B cell (primary cell): ENCODE data around the gene ZNF423. TPM values are rescaled to one million over a fixed set of nuclear protein-coding genes. Genes with fewer than 3 reads are reported as not detected.

ENCODE experiments used
- ATAC-seq: fragments of 200-7000 bp; cut with Tn5 transposase; one replicate; pipeline ENCODE4 v1.10.0; 2021; ENCODE audit warnings: low read depth, mild to moderate bottlenecking, moderate number of reproducible peaks, moderate library complexity
- CTCF ChIA-PET: fragments of 350-600 bp; sonication (Branson Sonifier 250); formaldehyde crosslinking; loops from one replicate; lab custom pipeline; 2021; ENCODE audit warnings: antibody characterized with exemption, inconsistent platforms; lab: Charles Lee
- POLR2A ChIA-PET: fragments of 350-600 bp; sonication (Branson Sonifier 250); formaldehyde crosslinking; loops from one replicate; lab custom pipeline; 2021; ENCODE audit warnings: antibody characterized with exemption; lab: Charles Lee
- DNase-seq: peaks from one replicate; pipeline ENCODE4 v3.0.0; 2013
- H2AFZ ChIP-seq: 2 replicates; pipeline ENCODE4 v1.6.1; 2012; ENCODE audit warnings: mild to moderate bottlenecking, low read depth, low read length; ENCODE audit not compliant: insufficient read depth, poor library complexity, severe bottlenecking
- H3K27ac ChIP-seq, 2 donors: 1 replicate in 1 of 2; 2 replicates in 1 of 2; pipeline ENCODE4 v1.5.1; 2012 to 2013; ENCODE audit warnings: low read length in 2 of 2, mild to moderate bottlenecking in 2 of 2, moderate library complexity in 1 of 2
- H3K27me3 ChIP-seq, 4 experiments: fragments of 200-600 bp in 1 of 4; sonication (generic) in 1 of 4; replicated peaks in 1 of 4; 1 replicate in 2 of 4; 2 replicates in 2 of 4; pipeline versions ENCODE4 v1.6.1 to v1.7.0; 2013 to 2016; ENCODE audit warnings: low read length in 3 of 4, mild to moderate bottlenecking in 2 of 4, mixed read lengths in 1 of 4, moderate library complexity in 1 of 4; ENCODE audit not compliant: insufficient read depth in 4 of 4, control insufficient read depth in 3 of 4; ENCODE audit errors: control extremely low read depth in 1 of 4
- H3K36me3 ChIP-seq, 2 experiments: replicated peaks in 1 of 2; 1 replicate in 1 of 2; 2 replicates in 1 of 2; pipeline versions ENCODE4 v1.6.1 to v1.7.1; 2013; ENCODE audit warnings: low read length in 1 of 2; ENCODE audit not compliant: insufficient read depth in 2 of 2, control insufficient read depth in 1 of 2; ENCODE audit errors: control extremely low read depth in 1 of 2, extremely low read depth in 1 of 2
- H3K4me1 ChIP-seq, 2 donors: fragments of 200-600 bp in 1 of 2; sonication (generic) in 1 of 2; 1 replicate in 1 of 2; 2 replicates in 1 of 2; pipeline versions ENCODE4 v1.5.1 to v1.6.1; 2013 to 2017; ENCODE audit warnings: low read length in 2 of 2; ENCODE audit not compliant: control insufficient read depth in 2 of 2, insufficient read depth in 2 of 2
- H3K4me2 ChIP-seq: replicated peaks from 2 replicates; pipeline ENCODE3; 2012; ENCODE audit warnings: mild to moderate bottlenecking, low read depth, low read length; ENCODE audit not compliant: poor library complexity, severe bottlenecking
- H3K4me3 ChIP-seq, 5 experiments: fragments of 200-600 bp in 1 of 5; sonication (generic) in 1 of 5; 1 replicate in 3 of 5; 2 replicates in 2 of 5; pipeline versions ENCODE4 v1.5.1 to v1.7.0; 2011 to 2016; ENCODE audit warnings: low read length in 4 of 5, mild to moderate bottlenecking in 4 of 5, low read depth in 2 of 5, control low read depth in 1 of 5, moderate library complexity in 1 of 5; ENCODE audit not compliant: insufficient read depth in 1 of 5; ENCODE audit errors: control extremely low read depth in 1 of 5, extremely low read depth in 1 of 5
- H3K79me2 ChIP-seq: fragments of 200-600 bp; sonication (generic); one replicate; pipeline ENCODE4 v1.6.0; 2016; ENCODE audit warnings: low read length; ENCODE audit not compliant: control insufficient read depth, insufficient read depth
- H3K9ac ChIP-seq: fragments of 200-600 bp; sonication (generic); 2 replicates; pipeline ENCODE4 v1.6.1; 2017; ENCODE audit warnings: mild to moderate bottlenecking, low read length, moderate library complexity
- H3K9me3 ChIP-seq, 3 donors: one replicate each; pipeline versions ENCODE4 v1.6.1 to v1.7.1; 2013; ENCODE audit warnings: low read length in 2 of 3; ENCODE audit not compliant: control insufficient read depth in 2 of 3, insufficient read depth in 1 of 3; ENCODE audit errors: control extremely low read depth in 1 of 3
- H4K20me1 ChIP-seq: 2 replicates; pipeline ENCODE4 v1.6.0; 2012; ENCODE audit warnings: mild to moderate bottlenecking, low read length; ENCODE audit not compliant: insufficient read depth, control insufficient read depth, poor library complexity, severe bottlenecking
- H3K27ac Mint-ChIP-seq: one replicate; pipeline ENCODE4 v1.8.0; 2021; ENCODE audit warnings: mixed read lengths
- H3K27me3 Mint-ChIP-seq: one replicate; pipeline ENCODE4 v1.8.0; 2021; ENCODE audit warnings: mixed read lengths
- H3K4me1 Mint-ChIP-seq: one replicate; pipeline ENCODE4 v1.8.0; 2021; ENCODE audit warnings: mixed read lengths
- H3K4me3 Mint-ChIP-seq: one replicate; pipeline ENCODE4 v1.8.0; 2021; ENCODE audit warnings: mixed read lengths
- H3K9me3 Mint-ChIP-seq: one replicate; pipeline ENCODE4 v1.8.0; 2022; ENCODE audit warnings: mixed read lengths; ENCODE audit not compliant: insufficient read depth
- EZH2 ChIP-seq: IDR thresholded peaks from 2 replicates; pipeline ENCODE4 v1.6.1; 2012; ENCODE audit warnings: borderline replicate concordance, low read depth, mild to moderate bottlenecking, moderate library complexity, low read length; ENCODE audit not compliant: insufficient read depth, poor library complexity, severe bottlenecking
- WGBS: methylation state at CpG from one replicate; pipeline ENCODE4 v1.1.5; 2013; ENCODE audit warnings: missing lambda C conversion rate; ENCODE audit not compliant: insufficient coverage; 5-methylcytosine and 5-hydroxymethylcytosine counted together
- intact Hi-C: fragments of 100-400 bp; cut with micrococcal nuclease; formaldehyde crosslinking; loops from one replicate; pipeline ENCODE4 v1.10.0; 2022
- polyA plus RNA-seq: library from polyadenylated mRNA; depleted of rRNA; stranded (reverse); fragments of >200 nt; gene quantifications from 2 replicates; pipeline ENCODE4 v1.2.3, GENCODE V29; 2012
- total RNA-seq, 2 donors: library from RNA; stranded (reverse); fragments of 120-200 nt in 1 of 2; gene quantifications; 1 replicate in 1 of 2; 2 replicates in 1 of 2; pipeline versions ENCODE4 v1.2.3 to v1.2.4, GENCODE V29; 2013 to 2022
- TF ChIP-seq, protein P1 (sequence below): fragments of 200-600 bp; IDR thresholded peaks from one replicate; pipeline ENCODE4 v1.8.0; 2022; ENCODE audit warnings: antibody characterized with exemption, mild to moderate bottlenecking

ZNF423 gene
- total and polyA plus RNA-seq, 2 donors (not counting 1 experiment from before 2014, with no cell fraction given), result not detected

DNA sequence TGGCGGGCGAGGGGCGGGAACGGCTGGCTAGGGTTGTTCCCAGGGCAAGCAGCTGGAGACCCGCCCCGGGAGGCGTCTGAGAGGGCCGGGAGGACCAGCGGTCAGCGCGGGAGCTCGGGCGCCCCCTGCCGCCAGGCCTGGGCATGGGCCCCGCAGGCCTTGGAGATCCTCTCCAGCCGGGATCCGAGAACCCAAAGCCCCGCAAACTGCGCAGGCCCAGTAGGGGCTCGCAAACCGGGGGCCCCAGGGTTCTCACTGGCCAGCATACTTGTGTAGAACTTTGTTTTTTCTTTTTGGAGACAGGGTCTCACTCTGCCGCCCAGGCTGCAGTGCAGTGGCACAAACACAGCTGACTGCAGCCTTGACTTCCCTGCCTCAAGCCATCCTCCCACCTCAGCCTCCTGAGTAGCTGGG, 20.8 kb upstream of the ZNF423 start:
- no peak for TF ChIP-seq EZH2
- TF ChIP-seq, protein P1, sequence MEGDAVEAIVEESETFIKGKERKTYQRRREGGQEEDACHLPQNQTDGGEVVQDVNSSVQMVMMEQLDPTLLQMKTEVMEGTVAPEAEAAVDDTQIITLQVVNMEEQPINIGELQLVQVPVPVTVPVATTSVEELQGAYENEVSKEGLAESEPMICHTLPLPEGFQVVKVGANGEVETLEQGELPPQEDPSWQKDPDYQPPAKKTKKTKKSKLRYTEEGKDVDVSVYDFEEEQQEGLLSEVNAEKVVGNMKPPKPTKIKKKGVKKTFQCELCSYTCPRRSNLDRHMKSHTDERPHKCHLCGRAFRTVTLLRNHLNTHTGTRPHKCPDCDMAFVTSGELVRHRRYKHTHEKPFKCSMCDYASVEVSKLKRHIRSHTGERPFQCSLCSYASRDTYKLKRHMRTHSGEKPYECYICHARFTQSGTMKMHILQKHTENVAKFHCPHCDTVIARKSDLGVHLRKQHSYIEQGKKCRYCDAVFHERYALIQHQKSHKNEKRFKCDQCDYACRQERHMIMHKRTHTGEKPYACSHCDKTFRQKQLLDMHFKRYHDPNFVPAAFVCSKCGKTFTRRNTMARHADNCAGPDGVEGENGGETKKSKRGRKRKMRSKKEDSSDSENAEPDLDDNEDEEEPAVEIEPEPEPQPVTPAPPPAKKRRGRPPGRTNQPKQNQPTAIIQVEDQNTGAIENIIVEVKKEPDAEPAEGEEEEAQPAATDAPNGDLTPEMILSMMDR, result peak; percentile 33
- Mint-ChIP-seq H3K27me3 (peaks cover 31% of the 10 kb centered on the region), H3K4me3 (no peak overlapping the region), H3K27ac (no peak overlapping the region), H3K9me3 (no peaks in the 10 kb centered on the region), H3K4me1 (no peaks in the 10 kb centered on the region)
- no peaks in the 10 kb centered on the region for H3K79me2 ChIP-seq
- DNase-seq, result peak; percentile 20
- no peak for ATAC-seq
- no peaks in the 10 kb centered on the region for H4K20me1 ChIP-seq
- H3K9me3 ChIP-seq, result peaks cover 0 to 6% (median 0%) of the 10 kb centered on the region in 3 donors
- H3K4me1 ChIP-seq, result no peaks in the 10 kb centered on the region
- no peak overlapping the region for H2AFZ ChIP-seq
- CTCF ChIA-PET, result no interaction called here
- H3K9ac ChIP-seq, result no peak overlapping the region
- H3K27me3 ChIP-seq, result peaks cover 0 to 22% (median 3%) of the 10 kb centered on the region in 4 experiments
- no peak overlapping the region for H3K4me2 ChIP-seq
- no peaks in the 10 kb centered on the region for H3K36me3 ChIP-seq
- H3K4me3 ChIP-seq, result no peak overlapping the region
- H3K27ac ChIP-seq, result no peak overlapping the region
- intact Hi-C loops, result no loop called here
- 6% methylated on average over 21 of the region's 22 CpGs for WGBS
- POLR2A ChIA-PET, result no interaction called here

DNA sequence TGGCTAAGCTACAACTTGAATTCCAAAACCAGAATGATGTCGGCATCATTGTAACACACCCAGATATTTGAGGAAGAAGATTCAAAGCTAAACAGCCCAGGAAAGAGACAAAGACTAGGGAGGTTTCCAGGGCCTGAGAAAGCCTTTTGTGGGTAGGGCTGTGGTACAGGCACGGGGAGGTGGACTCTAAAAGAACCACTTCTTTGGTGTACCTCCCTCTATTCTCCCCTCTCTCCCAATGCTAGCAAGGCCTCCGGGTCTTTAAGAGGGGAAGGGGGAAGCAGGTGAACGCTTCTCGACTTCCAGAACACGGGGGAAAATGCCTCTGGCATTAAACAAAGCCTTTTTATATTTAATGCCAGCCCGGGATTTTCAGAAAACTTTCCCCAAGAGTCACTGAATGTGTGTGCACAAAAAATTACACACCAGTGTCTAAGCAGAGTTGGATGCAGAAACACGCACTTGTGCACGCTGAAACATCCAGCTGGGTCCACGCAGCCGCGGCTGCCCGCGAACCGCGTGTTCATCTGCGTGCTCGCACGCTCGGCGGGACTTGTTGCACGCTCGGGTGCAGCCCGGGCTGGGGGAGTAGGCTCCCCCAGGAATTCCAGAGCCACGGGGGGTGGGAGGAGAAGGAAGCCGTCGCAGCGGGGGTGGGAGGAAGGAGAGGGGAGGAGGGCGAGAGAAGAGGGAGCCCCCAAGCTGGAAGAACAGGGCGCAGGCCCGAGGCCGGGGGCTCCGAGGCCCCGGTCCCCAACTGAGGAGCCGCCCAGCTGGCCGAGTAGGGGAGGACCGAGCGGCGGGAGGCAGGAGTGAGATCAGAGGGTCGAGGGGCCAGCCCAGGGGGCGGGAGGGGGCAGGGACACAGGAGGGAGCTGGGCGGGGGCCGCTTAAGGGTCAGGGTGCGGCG, 20.1 kb upstream of the ZNF423 start:
- Histone ChIP-seq H3K36me3 (no peaks in the 10 kb centered on the region), H4K20me1 (no peaks in the 10 kb centered on the region), H3K4me1 (no peaks in the 10 kb centered on the region), H3K4me2 (no peak overlapping the region), H3K9me3 (peaks cover 0 to 6% (median 0%) of the 10 kb centered on the region in 3 donors), H3K27ac (no peak overlapping the region), H2AFZ (peak overlapping the region; percentile 10), H3K9ac (no peak overlapping the region), H3K4me3 (no peak overlapping the region), H3K79me2 (no peaks in the 10 kb centered on the region), H3K27me3 (peaks cover 0 to 22% (median 3%) of the 10 kb centered on the region in 4 experiments)
- Mint-ChIP-seq H3K27me3 (peaks cover 27% of the 10 kb centered on the region), H3K27ac (no peak overlapping the region), H3K9me3 (no peaks in the 10 kb centered on the region), H3K4me1 (no peaks in the 10 kb centered on the region), H3K4me3 (no peak overlapping the region)
- intact Hi-C loops, result no loop called here
- no peak for TF ChIP-seq EZH2
- TF ChIP-seq, protein P1, result no peak
- POLR2A ChIA-PET, result no interaction called here
- 36% methylated on average over 35 of the region's 45 CpGs for WGBS
- CTCF ChIA-PET, result no interaction called here
- ATAC-seq, result no peak
- no peak for DNase-seq
